HepG2 (cell line): ENCODE measurements around the gene PCSK6. TPM values are rescaled to one million over a fixed set of nuclear protein-coding genes. Genes with fewer than 3 reads are reported as not detected.
"Not testable (repeated sequence)": the region's sequence is repeated elsewhere in the genome, so short reads cannot be mapped to it uniquely, and the experiment has no call there.

Experiments used
- ATAC-seq: fragments of 200-7000 bp; cut with Tn5 transposase; 3 replicates; pipeline ENCODE4 v1.9.1; 2020; ENCODE audit warnings: mild to moderate bottlenecking, moderate library complexity
- BruUV-seq: library from RNA; stranded (reverse); fragments of 400-500 nt; replicated peaks from 2 replicates; lab custom pipeline; 2021; lab: Mats Ljungman, UMichigan
- CTCF ChIA-PET: fragments of 300-600 bp; formaldehyde crosslinking; extraction: SDS; loops from one replicate; lab custom pipeline; 2021; ENCODE audit warnings: low total read pairs, inconsistent platforms, low intra/inter-chr PET ratio; lab: Yijun Ruan, JAX
- POLR2A ChIA-PET: fragments of 350-600 bp; sonication (Branson Sonifier 250); formaldehyde crosslinking; loops from one replicate; lab custom pipeline; 2020; ENCODE audit warnings: antibody characterized with exemption, inconsistent platforms; lab: Yijun Ruan, JAX
- DNase-seq: peaks from one replicate; pipeline ENCODE4 v3.0.0-alpha.2; 2015; ENCODE audit warnings: low spot score
- FAIRE-seq: peaks from 3 replicates; lab custom pipeline; 2011; peaks lifted over from hg19 to GRCh38; lab: Jason Lieb, UNC
- H2AFZ ChIP-seq: one replicate; pipeline ENCODE4 v1.6.1; 2011; ENCODE audit warnings: low read length, inconsistent platforms
- H3K27ac ChIP-seq: fragments of 300-600 bp; 3 replicates; pipeline ENCODE4 v1.8.0; 2011; ENCODE audit warnings: mixed run types, mild to moderate bottlenecking, mixed read lengths, low read length, inconsistent platforms; ENCODE audit not compliant: insufficient read depth; ENCODE audit errors: extremely low read length
- H3K27me3 ChIP-seq, 2 experiments: fragments of 200-600 bp in 1 of 2; 2 replicates in 1 of 2; 3 replicates in 1 of 2; pipeline versions ENCODE4 v1.6.0 to v1.8.0; 2011; ENCODE audit warnings: low read length in 2 of 2, mild to moderate bottlenecking in 2 of 2, moderate library complexity in 2 of 2, inconsistent platforms in 1 of 2; ENCODE audit not compliant: insufficient read depth in 2 of 2, control insufficient read depth in 1 of 2
- H3K36me3 ChIP-seq, 2 experiments: fragments of 200-600 bp in 1 of 2; replicated peaks in 1 of 2; 2 replicates in 1 of 2; 3 replicates in 1 of 2; pipeline versions ENCODE4 v1.5.1 to v1.8.0; 2011; ENCODE audit warnings: low read length in 2 of 2, inconsistent platforms in 1 of 2; ENCODE audit not compliant: insufficient read depth in 2 of 2, control insufficient read depth in 1 of 2
- H3K4me1 ChIP-seq: 2 replicates; pipeline ENCODE4 v1.5.1; 2012; ENCODE audit warnings: low read length, inconsistent platforms; ENCODE audit not compliant: insufficient read depth
- H3K4me2 ChIP-seq: 2 replicates; pipeline ENCODE4 v1.6.0; 2011; ENCODE audit warnings: low read depth, low read length, inconsistent platforms
- H3K4me3 ChIP-seq, 3 experiments: fragments of 200-600 bp in 1 of 3; sonication (generic), shearing (Covaris generic) in 1 of 3; replicated peaks in 1 of 3; 2 replicates each; pipeline ENCODE4 v1.5.1; 2011 to 2016; ENCODE audit warnings: low read length in 3 of 3, inconsistent platforms in 2 of 3, low read depth in 2 of 3, mild to moderate bottlenecking in 2 of 3, control low read depth in 1 of 3, mixed read lengths in 1 of 3; ENCODE audit not compliant: insufficient read depth in 1 of 3
- H3K79me2 ChIP-seq: one replicate; pipeline ENCODE4 v1.6.1; 2011; ENCODE audit warnings: low read length, inconsistent platforms; ENCODE audit not compliant: insufficient read depth
- H3K9ac ChIP-seq: 2 replicates; pipeline ENCODE4 v1.6.0; 2011; ENCODE audit warnings: mild to moderate bottlenecking, low read depth, low read length, inconsistent platforms; ENCODE audit not compliant: insufficient read depth
- H3K9me3 ChIP-seq: 2 replicates; pipeline ENCODE4 v1.5.1; 2012; ENCODE audit warnings: mild to moderate bottlenecking, low read length
- H4K20me1 ChIP-seq: 2 replicates; pipeline ENCODE4 v1.6.0; 2011; ENCODE audit warnings: inconsistent platforms, mild to moderate bottlenecking, low read length, moderate library complexity; ENCODE audit not compliant: insufficient read depth
- HES4 ChIP-seq: sonication (generic); formaldehyde crosslinking; IDR thresholded peaks from 2 replicates; pipeline ENCODE4 v1.9.0; 2021; ENCODE audit warnings: mild to moderate bottlenecking, missing genetic modification reagents, borderline replicate concordance
- MEIS2 ChIP-seq: sonication (generic); formaldehyde crosslinking; IDR thresholded peaks from 2 replicates; pipeline ENCODE4 v1.9.0; 2021; ENCODE audit warnings: mild to moderate bottlenecking, missing genetic modification reagents
- RAD21 ChIP-seq: fragments of 450-650 bp; formaldehyde crosslinking; IDR thresholded peaks from 2 replicates; pipeline ENCODE4 v1.5.0; 2020; ENCODE audit warnings: mild to moderate bottlenecking
- RFX5 ChIP-seq: IDR thresholded peaks from 2 replicates; pipeline ENCODE4 v1.6.1; 2011; ENCODE audit warnings: low read depth, low read length, improper control_type of control experiment
- SMAD3 ChIP-seq: sonication (generic); formaldehyde crosslinking; IDR thresholded peaks from 2 replicates; pipeline ENCODE4 v1.4.0; 2020; ENCODE audit warnings: missing genetic modification reagents
- SMAD9 ChIP-seq: sonication (generic); formaldehyde crosslinking; IDR thresholded peaks from 2 replicates; pipeline ENCODE4 v1.5.1; 2020; ENCODE audit warnings: mild to moderate bottlenecking, missing genetic modification reagents
- SMARCC2 ChIP-seq: fragments of 450-650 bp; IDR thresholded peaks from 2 replicates; pipeline ENCODE4 v1.6.1; 2017; ENCODE audit warnings: antibody characterized with exemption, mild to moderate bottlenecking
- SUZ12 ChIP-seq: fragments of 150-350 bp; IDR thresholded peaks from 2 replicates; pipeline ENCODE4 v1.6.1; 2014; ENCODE audit warnings: low read depth, low read length
- ZNF207 ChIP-seq: fragments of 450-650 bp; IDR thresholded peaks from 2 replicates; pipeline ENCODE4 v1.6.1; 2016; ENCODE audit warnings: antibody characterized with exemption, borderline replicate concordance
- ZNF574 ChIP-seq: sonication (generic); formaldehyde crosslinking; IDR thresholded peaks from 2 replicates; pipeline ENCODE4 v1.4.0; 2020; ENCODE audit warnings: missing genetic modification reagents
- ZNF609 ChIP-seq: sonication (generic); formaldehyde crosslinking; IDR thresholded peaks from 2 replicates; pipeline ENCODE4 v1.4.0; 2020; ENCODE audit warnings: mild to moderate bottlenecking, missing genetic modification reagents, borderline replicate concordance
- WGBS: methylation state at CpG from one replicate; pipeline ENCODE4 v1.1.6; 2017; ENCODE audit warnings: low lambda C conversion rate; 5-methylcytosine and 5-hydroxymethylcytosine counted together
- in situ Hi-C: cut with HindIII; loops from 2 replicates; pipeline ENCODE4 v1.10.0; 2017; ENCODE audit warnings: low pct_unique_long_range_greater_than_20kb; ENCODE audit not compliant: extremely low pct_ligation_motif_present
- intact Hi-C: fragments of 100-400 bp; cut with micrococcal nuclease; formaldehyde crosslinking; loops from one replicate; pipeline ENCODE4 v1.10.0; 2022; ENCODE audit not compliant: unreplicated experiment
- polyA plus RNA-seq, 8 experiments: library from polyadenylated mRNA; depleted of rRNA in 3 of 8; stranded (reverse) in 7 of 8; unstranded in 1 of 8; fragments of >200 nt; fragmentation: Illumina TruSeq in 4 of 8; extraction: Trizol in 4 of 8; gene quantifications; 2 replicates each; pipeline versions ENCODE4 v1.2.1 to v1.2.3, GENCODE V29; 2011 to 2016; ENCODE audit warnings: low read depth in 4 of 8, missing spikeins in 1 of 8, mixed read lengths in 1 of 8; ENCODE audit not compliant: insufficient read depth in 1 of 8
- total RNA-seq, 5 experiments: library from RNA; depleted of rRNA; stranded (reverse); fragments of >200 nt; fragmentation: Illumina TruSeq; extraction: Trizol; gene quantifications; 2 replicates each; pipeline ENCODE4 v1.2.3, GENCODE V29; 2016; ENCODE audit warnings: low read depth in 1 of 5

Gene PCSK6
- total and polyA plus RNA-seq, 2 of the 13 experiments (the other 11 are each of a cell fraction or from before 2014, with no cell fraction given) = 56.5 to 155 TPM

GRCh38 chr15:101287342-101287741, 202.2 kb downstream of the PCSK6 start:
- 98% methylated on average over 6 of the region's 6 CpGs for WGBS
- H3K9ac ChIP-seq, H3K4me2 ChIP-seq, H2AFZ ChIP-seq, intact Hi-C loops, H3K27ac ChIP-seq, H3K9me3 ChIP-seq, BruUV-seq, FAIRE-seq, CTCF ChIA-PET, POLR2A ChIA-PET, H3K4me3 ChIP-seq, H3K4me1 ChIP-seq, H3K27me3 ChIP-seq, ATAC-seq, DNase-seq: not testable (repeated sequence)
- in situ Hi-C loops = loop anchor here (5.0 kb wide), 1 partner anchor 365 kb away; the partner anchor contains the start of gene TM2D3
- Histone ChIP-seq H4K20me1 (peaks cover 26% of the 10 kb centered on the region), H3K79me2 (peaks cover 46% of the 10 kb centered on the region), H3K36me3 (peaks cover 20 to 68% of the 10 kb centered on the region in 2 experiments)

GRCh38 chr15:101286471-101287114, 202.9 kb downstream of the PCSK6 start:
- no peak for DNase-seq
- no peak overlapping the region for H2AFZ ChIP-seq
- intact Hi-C loops (no loop called here), in situ Hi-C loops (loop anchor here (5.0 kb wide), 1 partner anchor 366 kb away; the partner anchor contains the start of gene TM2D3)
- no peak for FAIRE-seq
- ChIA-PET CTCF (no interaction called here), POLR2A (no interaction called here)
- no peak overlapping the region for H3K4me2 ChIP-seq
- no peak for ATAC-seq
- H3K27ac ChIP-seq = no peak overlapping the region
- H3K27me3 ChIP-seq = no peaks in the 10 kb centered on the region; a peak in 1 of 5 replicates
- H3K79me2 ChIP-seq = peaks cover 39% of the 10 kb centered on the region
- H4K20me1 ChIP-seq = peaks cover 20% of the 10 kb centered on the region
- peaks cover 23 to 72% of the 10 kb centered on the region in 2 experiments for H3K36me3 ChIP-seq
- no peak overlapping the region for H3K4me3 ChIP-seq
- BruUV-seq = no TSS peak
- H3K4me1 ChIP-seq = peaks cover 2% of the 10 kb centered on the region
- no peaks in the 10 kb centered on the region for H3K9me3 ChIP-seq
- no peak overlapping the region for H3K9ac ChIP-seq
- 97% methylated on average over 9 of the region's 9 CpGs for WGBS
- TF ChIP-seq RAD21 (no peak), SMARCC2 (no peak), ZNF207 (no peak), RFX5 (no peak), ZNF609 (CRISPR knock-in tag) (no peak), MEIS2 (CRISPR knock-in tag) (no peak), SMAD3 (CRISPR knock-in tag) (no peak), SUZ12 (no peak), HES4 (CRISPR knock-in tag) (no peak), ZNF574 (CRISPR knock-in tag) (no peak), SMAD9 (CRISPR knock-in tag) (no peak)
